Measurements from ENCODE around the gene TEX54. TPM values are rescaled to one million over a fixed set of nuclear protein-coding genes. Genes with fewer than 3 reads are reported as not detected.

The TEX54 gene
- total and polyA plus RNA-seq, 4 donors: 1.6 TPM; not detected in 3

GRCh38 chr11:62881579-62882430 lies 49.2 kb upstream of the TEX54 start:
- peaks cover 8 to 40% (median 35%) of the 10 kb centered on the region in 4 donors for H3K36me3 ChIP-seq (ENCODE audit: control insufficient read depth in 4 of 4, insufficient read depth in 3 of 4, low read depth in 1 of 4, low read length in 3 of 4)
- no peaks in the 10 kb centered on the region for H3K27me3 ChIP-seq (ENCODE audit: control insufficient read depth in 4 of 4, insufficient read depth in 4 of 4, low read length in 3 of 4)
- H3K9ac ChIP-seq (ENCODE audit: low read depth in 1 of 2, low read length in 2 of 2): peak overlapping the region; percentile 97 to 98
- H3K27ac ChIP-seq (ENCODE audit: low read depth in 1 of 2, low read length in 2 of 2): peak overlapping the region; percentile 95 to 96
- WGBS: 8% methylated on average over 21 of the region's 21 CpGs
- peaks cover 0 to 33% (median 29%) of the 10 kb centered on the region in 4 donors for H3K4me1 ChIP-seq (ENCODE audit: control insufficient read depth in 4 of 4, insufficient read depth in 4 of 4, low read length in 3 of 4)
- peak; percentile 87 for DNase-seq (ENCODE audit: low spot score)
- no peaks in the 10 kb centered on the region for H3K9me3 ChIP-seq (ENCODE audit: control insufficient read depth in 4 of 4, low read length in 3 of 4)
- TF ChIP-seq JUND (IDR thresholded peaks at IDR 0.05) (peak; percentile 44 to 89), CTCF (IDR thresholded peaks at IDR 0.05; ENCODE audit: low read depth, low read length, missing input control) (no peak)
- H3K4me3 ChIP-seq (ENCODE audit: low read depth in 1 of 3, low read length in 3 of 3): peak overlapping the region; percentile 86 to 99 (median 88)

GRCh38 chr11:62880803-62881578 lies 48.4 kb upstream of the TEX54 start, which contains the start of gene SLC3A2:
Gene SLC3A2, plus strand, starts transcription at chr11:62880896. Its CDS starts 128 bp downstream, at chr11:62881024.
- peak within 1 kb of the TSS; percentile 97 to 98 for H3K9ac ChIP-seq (ENCODE audit: low read depth in 1 of 2, low read length in 2 of 2)
- H3K36me3 ChIP-seq (ENCODE audit: control insufficient read depth in 4 of 4, insufficient read depth in 3 of 4, low read depth in 1 of 4, low read length in 3 of 4): peaks cover 4 to 33% (median 28%) of the 10 kb centered on the region in 4 donors
- no peaks in the 10 kb centered on the region for H3K9me3 ChIP-seq (ENCODE audit: control insufficient read depth in 4 of 4, low read length in 3 of 4)
- WGBS: under 1% methylated on average over 69 of the region's 69 CpGs
- peak within 1 kb of the TSS; percentile 95 to 96 for H3K27ac ChIP-seq (ENCODE audit: low read depth in 1 of 2, low read length in 2 of 2)
- H3K4me1 ChIP-seq (ENCODE audit: control insufficient read depth in 4 of 4, insufficient read depth in 4 of 4, low read length in 3 of 4): peaks cover 0 to 36% (median 30%) of the 10 kb centered on the region in 4 donors
- DNase-seq (ENCODE audit: low spot score): peak; percentile 93
- H3K27me3 ChIP-seq (ENCODE audit: control insufficient read depth in 4 of 4, insufficient read depth in 4 of 4, low read length in 3 of 4): no peaks in the 10 kb centered on the region
- H3K4me3 ChIP-seq (ENCODE audit: low read depth in 1 of 3, low read length in 3 of 3): peak within 1 kb of the TSS; percentile 86 to 99 (median 88)
- TF ChIP-seq TAF1 (conservative IDR thresholded peaks at IDR 0.05) (peak; percentile 89), EGR1 (IDR thresholded peaks at IDR 0.05; ENCODE audit: low read depth in 2 of 2) (peak in 1 of 2 donors; percentile 93), JUND (IDR thresholded peaks at IDR 0.05) (no peak), NR2F2 (IDR thresholded peaks at IDR 0.05) (no peak), SP1 (IDR thresholded peaks at IDR 0.05) (peak; percentile 65), FOXA2 (IDR thresholded peaks at IDR 0.05) (no peak), ATF3 (IDR thresholded peaks at IDR 0.05) (no peak), YY1 (IDR thresholded peaks at IDR 0.05) (peak; percentile 96), FOXA1 (IDR thresholded peaks at IDR 0.05) (no peak), ZBTB33 (IDR thresholded peaks at IDR 0.05) (peak; percentile 24), HNF4G (IDR thresholded peaks at IDR 0.05) (no peak), REST (IDR thresholded peaks at IDR 0.05) (peak; percentile 93), MAX (IDR thresholded peaks at IDR 0.05) (no peak), RAD21 (IDR thresholded peaks at IDR 0.05) (peak; percentile 67 to 73), GABPA (IDR thresholded peaks at IDR 0.05 in 1 of 2, conservative IDR thresholded peaks at IDR 0.05 in 1 of 2) (peak in 1 of 2 donors; percentile 59), RXRA (IDR thresholded peaks at IDR 0.05) (peak; percentile 15 to 20), CTCF (IDR thresholded peaks at IDR 0.05; ENCODE audit: low read depth, low read length, missing input control) (peak; percentile 56), HNF4A (conservative IDR thresholded peaks at IDR 0.05) (peak; percentile 55 to 60)
